GM21723 (cell line): ENCODE measurements around the gene ABCG2.
"Not testable (repeated sequence)": the region's sequence is repeated elsewhere in the genome, so short reads cannot be mapped to it uniquely, and the experiment has no call there.

ENCODE experiments used
- ATAC-seq: cut with Tn5 transposase; IDR thresholded peaks from one replicate; pipeline ENCODE4 v1.9.1; 2021; ENCODE audit warnings: mild to moderate bottlenecking, moderate library complexity; ENCODE audit not compliant: unreplicated experiment

ABCG2 gene

GRCh38 chr4:88119943-88120342 lies 38.5 kb downstream of the ABCG2 start:
- no peak for ATAC-seq

- ATAC-seq = no peak
Observed at GRCh38 chr4:88115587-88115986, 42.9 kb downstream of the ABCG2 start.

- ATAC-seq = no peak
Observed at GRCh38 chr4:88112856-88113255, 45.6 kb downstream of the ABCG2 start.

- no peak for ATAC-seq
Observed at GRCh38 chr4:88110826-88111225, 47.6 kb downstream of the ABCG2 start.

GRCh38 chr4:88109123-88109881 lies 49.1 kb downstream of the ABCG2 start:
- no peak for ATAC-seq

- no peak for ATAC-seq
Observed at GRCh38 chr4:88108747-88109122, 49.7 kb downstream of the ABCG2 start.

GRCh38 chr4:88108108-88108465 lies 50.4 kb downstream of the ABCG2 start:
- ATAC-seq = not testable (repeated sequence)

GRCh38 chr4:88107406-88108107 lies 50.9 kb downstream of the ABCG2 start:
- no peak for ATAC-seq

- ATAC-seq = no peak
Observed at GRCh38 chr4:88106205-88106604, 52.2 kb downstream of the ABCG2 start.

GRCh38 chr4:88104902-88105610 lies 53.4 kb downstream of the ABCG2 start:
- no peak for ATAC-seq

GRCh38 chr4:88102026-88102425 lies 56.4 kb downstream of the ABCG2 start:
- ATAC-seq = no peak

GRCh38 chr4:88101165-88101564 lies 57.3 kb downstream of the ABCG2 start:
- no peak for ATAC-seq

- ATAC-seq = no peak
Observed at GRCh38 chr4:88098993-88099752, 59.3 kb downstream of the ABCG2 start.

- ATAC-seq = no peak
Observed at GRCh38 chr4:88097781-88098180, 60.7 kb downstream of the ABCG2 start.

- no peak for ATAC-seq
Observed at GRCh38 chr4:88097301-88097700, 61.1 kb downstream of the ABCG2 start.

- ATAC-seq = no peak
Observed at GRCh38 chr4:88093874-88094273, 64.6 kb downstream of the ABCG2 start.

GRCh38 chr4:88091378-88091777 lies 67.1 kb downstream of the ABCG2 start:
- ATAC-seq = no peak

- no peak for ATAC-seq
Observed at GRCh38 chr4:88090898-88091297, 67.5 kb downstream of the ABCG2 start.

GRCh38 chr4:88087004-88087403 lies 71.4 kb downstream of the ABCG2 start:
- ATAC-seq = no peak

GRCh38 chr4:88080626-88081025 lies 77.8 kb downstream of the ABCG2 start:
- ATAC-seq = no peak

GRCh38 chr4:88078579-88078978 lies 79.9 kb downstream of the ABCG2 start:
- no peak for ATAC-seq
